Activated T-helper 2 cell treated with anti-CD3 and anti-CD28 coated beads, Interferon-gamma antibody, Interleukin-2, Interleukin-4, amounts not matched to agents 10 μg/mL and 5 μg/mL and 100 μg/mL, durations not matched to agents 14 hours and 24 hours and 36 hours (primary cell): ENCODE data around the gene CYTH4. TPM values are rescaled to one million over a fixed set of nuclear protein-coding genes. Genes with fewer than 3 reads are reported as not detected.

ENCODE experiments used
- DNase-seq: peaks from one replicate; pipeline ENCODE4 v3.0.0; 2021; ENCODE audit warnings: low spot score
- H3K27ac Mint-ChIP-seq: one replicate; pipeline ENCODE4 v1.8.0; 2021; ENCODE audit warnings: mixed read lengths
- H3K27me3 Mint-ChIP-seq: one replicate; pipeline ENCODE4 v1.8.0; 2021; ENCODE audit warnings: low read depth, mixed read lengths
- H3K36me3 Mint-ChIP-seq: one replicate; pipeline ENCODE4 v1.8.0; 2021; ENCODE audit warnings: low read depth, mixed read lengths
- H3K4me1 Mint-ChIP-seq: one replicate; pipeline ENCODE4 v1.8.0; 2021; ENCODE audit warnings: low read depth, mixed read lengths
- H3K4me3 Mint-ChIP-seq: one replicate; pipeline ENCODE4 v1.8.0; 2021; ENCODE audit warnings: low read depth, mild to moderate bottlenecking, moderate library complexity, mixed read lengths
- H3K9me3 Mint-ChIP-seq: one replicate; pipeline ENCODE4 v1.8.0; 2021; ENCODE audit warnings: mixed read lengths
- intact Hi-C: fragments of 100-400 bp; cut with micrococcal nuclease; formaldehyde crosslinking; loops from one replicate; pipeline ENCODE4 v1.15.1; 2023
- total RNA-seq: library from RNA; stranded (reverse); gene quantifications from 2 replicates; pipeline ENCODE4 v1.2.3, GENCODE V29; 2022

Gene CYTH4
- total RNA-seq, 1 donor from 2014 or later = 49.8 TPM

DNA sequence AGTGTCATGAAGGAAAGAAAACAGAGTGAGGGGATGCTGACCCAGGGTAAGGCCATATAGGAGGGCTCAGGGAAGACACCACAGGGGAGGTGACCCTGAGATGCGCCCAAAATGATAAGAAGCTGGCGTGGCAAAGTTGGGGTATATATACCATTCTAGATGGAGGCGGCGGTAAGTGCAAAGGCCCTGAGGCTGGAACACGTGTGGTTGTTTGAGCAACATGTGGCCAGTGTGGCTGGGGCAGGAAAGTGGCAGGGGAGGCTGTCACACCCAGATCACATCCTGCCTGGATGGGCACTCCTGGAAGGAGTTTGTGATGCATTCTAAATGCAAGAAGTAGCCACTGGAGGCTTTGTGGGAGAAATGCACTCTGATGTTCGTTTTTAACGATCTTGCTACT is 70.2 kb downstream of the CYTH4 start:
- Mint-ChIP-seq H3K9me3 (no peaks in the 10 kb centered on the region), H3K4me1 (no peaks in the 10 kb centered on the region), H3K4me3 (no peak overlapping the region), H3K27me3 (no peaks in the 10 kb centered on the region), H3K36me3 (no peaks in the 10 kb centered on the region), H3K27ac (no peak overlapping the region)
- DNase-seq = no peak
- intact Hi-C loops = no loop called here

DNA sequence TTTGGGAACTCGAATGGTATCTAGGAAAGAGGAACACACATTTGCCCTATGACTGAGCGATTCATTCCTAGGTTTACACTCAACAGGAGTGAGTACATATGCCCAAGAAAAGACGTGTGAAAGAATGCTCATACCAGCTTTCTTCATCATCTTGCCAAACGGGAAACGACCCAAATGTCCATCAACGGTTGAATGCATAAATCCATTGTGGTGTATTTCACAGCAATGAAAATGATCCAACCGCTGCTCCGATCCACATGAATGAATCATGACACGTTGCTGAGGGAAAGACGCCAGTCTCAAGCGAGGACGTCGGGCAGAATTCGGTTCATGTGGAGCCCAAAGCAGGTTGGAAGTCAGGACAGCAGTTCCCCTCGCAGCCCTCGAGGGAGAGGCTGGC is 71.5 kb downstream of the CYTH4 start:
- intact Hi-C loops = no loop called here
- no peaks in the 10 kb centered on the region for H3K9me3 Mint-ChIP-seq
- no peak for DNase-seq
- no peak overlapping the region for H3K4me3 Mint-ChIP-seq
- H3K36me3 Mint-ChIP-seq = no peaks in the 10 kb centered on the region
- H3K27ac Mint-ChIP-seq = no peak overlapping the region
- no peaks in the 10 kb centered on the region for H3K27me3 Mint-ChIP-seq
- no peaks in the 10 kb centered on the region for H3K4me1 Mint-ChIP-seq

DNA sequence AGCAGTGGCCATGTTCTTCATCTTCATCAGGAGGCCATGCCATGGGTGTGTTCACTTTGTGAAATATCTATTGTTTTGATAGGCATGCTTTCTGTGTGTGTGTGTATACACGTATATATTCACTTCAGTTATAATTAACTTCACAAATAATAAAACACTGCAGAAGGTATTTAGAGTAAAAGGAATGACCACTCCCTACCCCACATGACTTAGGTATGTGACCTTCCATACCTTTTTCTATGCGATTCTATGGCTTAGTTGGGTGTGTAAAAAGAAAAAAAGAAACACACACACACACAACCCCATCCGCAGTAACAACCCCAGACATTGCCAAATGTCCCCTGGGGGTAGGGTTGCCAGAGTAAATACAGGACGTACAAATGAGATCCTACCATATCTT is 72.0 kb downstream of the CYTH4 start:
- Mint-ChIP-seq H3K36me3 (no peaks in the 10 kb centered on the region), H3K4me3 (no peak overlapping the region), H3K4me1 (no peaks in the 10 kb centered on the region), H3K27ac (no peak overlapping the region), H3K27me3 (no peaks in the 10 kb centered on the region), H3K9me3 (no peaks in the 10 kb centered on the region)
- DNase-seq = no peak
- intact Hi-C loops = no loop called here

DNA sequence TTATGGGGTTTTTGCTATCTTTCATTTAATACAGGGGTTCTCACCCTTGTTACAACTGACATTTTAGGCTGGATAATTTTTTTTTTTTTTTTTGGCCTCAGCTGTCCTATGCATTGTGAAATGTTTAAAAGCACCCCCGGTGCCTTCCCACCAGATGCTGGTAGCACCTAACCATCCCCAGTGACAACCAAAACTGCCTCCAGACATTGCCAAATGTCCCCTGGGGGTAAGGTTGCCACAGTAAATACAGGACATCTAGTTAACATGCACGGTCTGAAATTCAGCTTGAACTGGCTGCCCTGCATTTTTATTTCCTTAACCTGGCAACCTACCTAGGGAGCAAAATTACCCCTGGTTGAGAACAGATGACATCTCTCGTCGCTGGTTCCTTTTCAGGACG is 72.4 kb downstream of the CYTH4 start:
- Mint-ChIP-seq H3K27ac (no peak overlapping the region), H3K4me3 (no peak overlapping the region), H3K4me1 (no peaks in the 10 kb centered on the region), H3K36me3 (no peaks in the 10 kb centered on the region), H3K9me3 (no peaks in the 10 kb centered on the region), H3K27me3 (no peaks in the 10 kb centered on the region)
- no peak for DNase-seq
- intact Hi-C loops = no loop called here

DNA sequence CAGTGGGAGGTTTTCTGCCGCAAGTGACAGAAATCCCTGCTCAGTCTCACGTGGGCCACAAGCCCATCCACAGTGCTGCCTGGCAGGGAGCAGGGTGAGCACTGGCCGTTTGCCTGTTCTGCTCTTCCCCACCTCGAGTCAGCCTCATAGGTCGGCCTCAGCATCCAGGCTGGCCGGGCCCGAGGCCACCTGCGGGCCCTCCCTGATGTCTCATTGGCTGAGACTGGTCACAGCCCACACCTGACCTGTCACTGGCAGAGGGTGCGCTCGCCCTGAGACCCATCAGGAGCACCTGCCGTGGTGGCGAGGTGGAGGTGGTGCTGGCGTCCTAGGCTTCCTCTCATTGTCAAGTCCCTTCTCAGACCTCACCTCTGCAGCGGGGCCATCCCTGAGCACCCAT is 72.9 kb downstream of the CYTH4 start:
- intact Hi-C loops = no loop called here
- Mint-ChIP-seq H3K36me3 (no peaks in the 10 kb centered on the region), H3K27ac (no peak overlapping the region), H3K27me3 (no peaks in the 10 kb centered on the region), H3K9me3 (no peaks in the 10 kb centered on the region), H3K4me1 (no peaks in the 10 kb centered on the region), H3K4me3 (no peak overlapping the region)
- DNase-seq = no peak

DNA sequence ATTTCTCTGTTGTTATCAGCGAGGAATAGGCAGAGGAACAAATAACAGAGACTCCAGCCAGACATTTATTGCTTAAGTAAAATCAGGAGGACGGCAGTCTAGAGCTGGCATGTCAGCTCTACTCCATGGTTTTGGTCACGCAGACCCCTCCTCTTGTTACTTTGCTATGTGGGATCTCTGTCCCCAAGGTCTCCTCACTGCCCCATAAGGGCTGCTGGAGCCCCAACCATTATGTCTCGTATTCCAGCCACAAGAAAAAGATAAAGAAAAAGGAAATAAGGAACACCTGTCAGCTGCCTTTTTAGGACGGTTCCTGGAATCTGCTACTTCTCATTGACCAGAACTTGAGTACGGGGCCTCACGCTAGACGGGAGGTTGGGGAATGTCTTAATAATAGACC is 74.6 kb downstream of the CYTH4 start:
- intact Hi-C loops = no loop called here
- no peaks in the 10 kb centered on the region for H3K27me3 Mint-ChIP-seq
- no peak overlapping the region for H3K27ac Mint-ChIP-seq
- H3K4me3 Mint-ChIP-seq = no peak overlapping the region
- no peaks in the 10 kb centered on the region for H3K36me3 Mint-ChIP-seq
- no peak for DNase-seq
- H3K9me3 Mint-ChIP-seq = no peaks in the 10 kb centered on the region
- no peaks in the 10 kb centered on the region for H3K4me1 Mint-ChIP-seq

DNA sequence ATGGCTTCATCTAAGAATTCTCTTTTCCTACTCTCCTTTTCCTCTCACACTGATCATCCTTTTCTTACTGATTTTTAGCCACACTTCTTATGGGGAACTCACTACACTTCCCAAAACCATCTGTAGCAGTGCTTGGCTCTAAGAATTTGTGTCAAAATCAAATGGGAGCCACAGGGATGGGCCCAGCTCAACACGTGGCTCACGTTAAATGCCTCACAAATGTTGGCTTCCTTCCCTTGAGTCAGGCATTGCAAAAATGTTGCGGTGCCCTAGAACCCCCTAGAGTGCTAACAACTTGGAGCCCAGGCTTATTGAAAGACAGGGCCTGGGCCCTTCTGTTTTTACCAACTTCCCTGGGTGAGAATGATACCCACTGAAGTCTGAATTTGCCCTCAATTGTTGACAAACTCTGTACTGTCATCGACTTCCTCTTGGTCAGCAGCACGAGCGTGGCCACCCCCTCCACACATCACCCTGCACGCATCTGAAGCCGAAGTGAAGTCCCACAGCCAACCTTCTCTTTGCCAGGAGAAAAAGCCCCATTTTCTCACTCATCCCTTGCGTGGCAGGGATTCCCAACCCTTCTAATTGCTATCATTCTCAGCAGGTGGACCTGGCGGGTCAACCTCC is 75.3 kb downstream of the CYTH4 start:
- H3K27ac Mint-ChIP-seq = no peak overlapping the region
- intact Hi-C loops = no loop called here
- no peaks in the 10 kb centered on the region for H3K4me1 Mint-ChIP-seq
- H3K27me3 Mint-ChIP-seq = no peaks in the 10 kb centered on the region
- no peaks in the 10 kb centered on the region for H3K9me3 Mint-ChIP-seq
- H3K36me3 Mint-ChIP-seq = no peaks in the 10 kb centered on the region
- DNase-seq = no peak
- no peak overlapping the region for H3K4me3 Mint-ChIP-seq

DNA sequence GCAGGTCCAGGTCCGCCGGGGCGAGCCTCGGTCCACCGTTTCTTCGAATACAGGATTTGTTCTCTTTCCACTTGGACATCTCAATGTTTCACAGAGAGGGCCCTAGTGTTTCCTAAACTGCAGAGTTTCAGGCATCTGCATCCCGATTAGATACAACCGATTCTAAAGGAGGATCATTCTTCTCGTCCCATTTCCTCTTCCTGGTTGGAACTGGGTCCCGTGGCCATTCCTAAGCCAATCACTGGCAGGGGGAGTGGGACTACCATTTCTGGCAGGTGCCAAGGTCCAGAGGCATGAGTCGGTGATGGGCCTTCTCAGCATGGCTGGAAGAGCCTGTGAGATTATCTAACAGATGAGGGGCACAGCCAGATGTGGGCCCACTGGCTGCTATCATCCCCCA is 76.1 kb downstream of the CYTH4 start:
- Mint-ChIP-seq H3K4me1 (no peaks in the 10 kb centered on the region), H3K36me3 (no peaks in the 10 kb centered on the region), H3K27me3 (no peaks in the 10 kb centered on the region), H3K9me3 (no peaks in the 10 kb centered on the region), H3K27ac (no peak overlapping the region), H3K4me3 (no peak overlapping the region)
- DNase-seq = no peak
- intact Hi-C loops = no loop called here

DNA sequence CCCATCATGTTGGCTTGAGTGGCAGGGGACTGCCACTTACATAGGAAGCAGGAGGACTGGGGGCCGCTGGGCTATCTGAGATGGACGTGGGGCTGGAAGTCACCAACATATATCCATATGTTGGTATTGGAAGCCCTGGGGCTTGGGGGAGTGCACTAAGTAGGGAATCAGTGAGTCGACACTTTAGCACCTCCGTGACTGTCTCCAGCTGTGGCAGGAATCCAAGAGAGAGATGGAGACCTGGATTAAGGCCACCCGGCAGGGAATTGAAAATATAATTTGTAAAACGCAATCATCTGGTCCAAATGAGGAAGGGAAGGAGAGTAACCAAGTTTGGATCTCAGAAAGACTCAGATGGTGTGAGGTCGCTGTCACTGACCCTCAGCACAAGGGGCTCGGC is 76.6 kb downstream of the CYTH4 start:
- Mint-ChIP-seq H3K9me3 (no peaks in the 10 kb centered on the region), H3K27me3 (no peaks in the 10 kb centered on the region), H3K4me3 (no peak overlapping the region)

DNA sequence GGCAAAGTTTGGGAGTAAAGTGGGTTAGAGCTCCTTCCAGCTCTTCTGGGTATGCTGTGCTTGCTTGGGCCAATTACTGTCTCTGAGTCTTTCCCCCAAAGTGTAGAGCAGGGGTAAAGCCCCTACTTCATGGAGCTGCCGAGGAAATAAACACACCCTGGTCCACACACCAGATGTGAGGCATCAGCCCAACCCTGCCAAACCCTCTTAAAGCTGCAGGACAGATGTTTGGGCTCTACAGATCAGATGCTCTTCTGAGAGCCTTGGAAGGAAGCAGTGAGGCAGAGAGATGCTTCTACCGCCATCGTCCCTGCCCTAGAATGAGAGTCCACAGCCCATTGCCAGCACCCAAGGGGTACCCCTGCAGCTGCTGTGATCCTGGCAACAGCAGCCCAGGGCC is 80.3 kb downstream of the CYTH4 start:
- H3K36me3 Mint-ChIP-seq = no peaks in the 10 kb centered on the region
- H3K27me3 Mint-ChIP-seq = peaks cover 4% of the 10 kb centered on the region
- no peak overlapping the region for H3K27ac Mint-ChIP-seq
- intact Hi-C loops = no loop called here
- H3K9me3 Mint-ChIP-seq = no peaks in the 10 kb centered on the region
- no peaks in the 10 kb centered on the region for H3K4me1 Mint-ChIP-seq
- no peak for DNase-seq
- H3K4me3 Mint-ChIP-seq = no peak overlapping the region

More for the DNA sequence above, 76.6 kb downstream of the CYTH4 start:
- intact Hi-C loops = no loop called here
- DNase-seq = no peak
- Mint-ChIP-seq H3K36me3 (no peaks in the 10 kb centered on the region), H3K4me1 (no peaks in the 10 kb centered on the region), H3K27ac (no peak overlapping the region)

DNA sequence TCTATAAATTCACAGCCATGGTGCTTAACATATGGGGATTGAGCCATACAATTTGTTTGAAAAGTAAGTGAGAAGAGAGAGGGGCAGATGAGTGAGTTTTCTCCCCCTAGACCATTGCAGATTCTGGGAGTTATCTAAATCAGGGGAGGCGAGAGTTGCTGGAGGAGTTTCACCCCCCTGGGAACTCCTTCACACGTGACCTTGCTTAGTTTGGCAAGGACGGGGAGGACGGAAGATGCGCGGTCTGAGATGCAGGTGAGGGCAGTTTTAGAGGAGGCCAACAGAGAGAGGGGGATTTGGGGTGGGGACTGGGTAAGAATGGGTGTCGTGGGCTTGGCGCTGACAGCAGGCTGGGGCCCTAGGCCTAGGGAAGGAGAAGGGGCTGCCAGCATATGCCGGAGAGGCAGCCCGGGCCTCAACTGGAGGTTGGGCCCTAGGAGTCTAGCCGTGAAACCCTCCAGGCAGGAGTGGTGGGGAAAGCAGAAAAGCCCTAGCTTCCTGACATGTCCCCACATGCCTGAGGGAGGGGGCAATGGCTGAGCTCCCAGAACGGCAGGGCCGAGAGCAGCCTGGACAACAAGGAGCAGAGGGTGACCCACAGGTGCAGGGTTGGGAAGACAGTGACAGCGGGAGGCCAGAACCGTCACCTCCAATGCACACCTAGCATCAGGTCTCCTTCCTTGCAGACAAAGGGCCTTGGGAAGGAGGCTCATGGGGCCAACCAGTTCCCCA is 81.1 kb downstream of the CYTH4 start:
- intact Hi-C loops = no loop called here
- no peaks in the 10 kb centered on the region for H3K36me3 Mint-ChIP-seq
- no peaks in the 10 kb centered on the region for H3K9me3 Mint-ChIP-seq
- peaks cover 4% of the 10 kb centered on the region for H3K27me3 Mint-ChIP-seq
- no peak for DNase-seq
- no peak overlapping the region for H3K27ac Mint-ChIP-seq
- H3K4me1 Mint-ChIP-seq = no peaks in the 10 kb centered on the region
- H3K4me3 Mint-ChIP-seq = no peak overlapping the region
